MM.1S (cell line): ENCODE data around the gene CDH2.

Experiments used
- CTCF ChIP-seq: fragments of 300-600 bp; sonication (generic); IDR thresholded peaks from 2 replicates; pipeline ENCODE4 v1.5.1; 2016; ENCODE audit warnings: antibody characterized with exemption, low read length, mixed read lengths
- EZH2phosphoT487 ChIP-seq: fragments of 300-600 bp; sonication (generic); IDR thresholded peaks from 2 replicates; pipeline ENCODE4 v1.6.1; 2018; ENCODE audit warnings: antibody characterized with exemption, low read length

- TF ChIP-seq CTCF (no peak), EZH2phosphoT487 (no peak)
These were observed 171.8 kb downstream of the CDH2 start for GRCh38 chr18:28005164-28005563.
